Measurements from ENCODE around the gene TRAIP.

- TF ChIP-seq CTCF (conservative IDR thresholded peaks at IDR 0.05 in 1 of 2, IDR thresholded peaks at IDR 0.05 in 1 of 2; ENCODE audit: low read depth in 1 of 2, low read length in 2 of 2) (no peak), EZH2 (IDR thresholded peaks at IDR 0.05; ENCODE audit: low read length, missing control alignments) (no peak)
Measured at GRCh38 chr3:49840388-49840787, 16.0 kb downstream of the TRAIP start.
